Hepatic stellate cell (primary cell): ENCODE measurements around the gene NGF.
A peak's percentile ranks its signal among the peaks of the same experiment; 100 is the strongest.

Experiments used
- DNase-seq: peaks from one replicate; pipeline ENCODE4 v3.0.0; 2011; ENCODE audit warnings: low spot score

The NGF gene

GRCh38 chr1:115281143-115281542 is 56.9 kb downstream of the NGF start:
- DNase-seq = no peak

GRCh38 chr1:115280064-115280463 is 58.0 kb downstream of the NGF start:
- no peak for DNase-seq

- no peak for DNase-seq
These were observed 59.8 kb downstream of the NGF start for GRCh38 chr1:115278211-115278610.

- DNase-seq = no peak
These were observed 60.8 kb downstream of the NGF start for GRCh38 chr1:115277276-115277675.

GRCh38 chr1:115275216-115275615 is 62.8 kb downstream of the NGF start:
- DNase-seq = no peak

- no peak for DNase-seq
These were observed 63.6 kb downstream of the NGF start for GRCh38 chr1:115274467-115274866.

GRCh38 chr1:115266729-115267421 is 71.2 kb downstream of the NGF start:
- DNase-seq = peak; percentile 18

GRCh38 chr1:115265099-115265498 is 73.0 kb downstream of the NGF start:
- DNase-seq = no peak

GRCh38 chr1:115262886-115263285 is 75.2 kb downstream of the NGF start:
- DNase-seq = no peak

GRCh38 chr1:115261496-115261895 is 76.6 kb downstream of the NGF start:
- DNase-seq = no peak

GRCh38 chr1:115258302-115258866 is 79.7 kb downstream of the NGF start:
- no peak for DNase-seq

- DNase-seq = no peak
These were observed 80.5 kb downstream of the NGF start for GRCh38 chr1:115257591-115257990.

- DNase-seq = no peak
These were observed 82.9 kb downstream of the NGF start for GRCh38 chr1:115255154-115255553.

- DNase-seq = no peak
These were observed 85.5 kb downstream of the NGF start for GRCh38 chr1:115252585-115252984.

GRCh38 chr1:115251856-115252255 is 86.2 kb downstream of the NGF start:
- peak; percentile 37 for DNase-seq

GRCh38 chr1:115251340-115251748 is 86.7 kb downstream of the NGF start:
- no peak for DNase-seq

- DNase-seq = no peak
These were observed 91.5 kb downstream of the NGF start for GRCh38 chr1:115246526-115246925.

- DNase-seq = no peak
These were observed 92.8 kb downstream of the NGF start for GRCh38 chr1:115245227-115245626.

- DNase-seq = no peak
These were observed 95.5 kb downstream of the NGF start for GRCh38 chr1:115242543-115242942.

- DNase-seq = no peak
These were observed 96.7 kb downstream of the NGF start for GRCh38 chr1:115241309-115241708.

GRCh38 chr1:115240297-115240696 is 97.8 kb downstream of the NGF start:
- no peak for DNase-seq

GRCh38 chr1:115239426-115239825 is 98.6 kb downstream of the NGF start:
- DNase-seq = peak; percentile 30

GRCh38 chr1:115239148-115239422 is 99.0 kb downstream of the NGF start:
- DNase-seq = no peak
